Karpas-422 (cell line): Measurements from ENCODE around the gene PWWP2A. TPM values are rescaled to one million over a fixed set of nuclear protein-coding genes. Genes with fewer than 3 reads are reported as not detected.
A peak's percentile ranks its signal among the peaks of the same experiment; 100 is the strongest.
"Not testable (repeated sequence)": the region's sequence is repeated elsewhere in the genome, so short reads cannot be mapped to it uniquely, and the experiment has no call there.

ENCODE experiments used
- DNase-seq: peaks from one replicate; pipeline ENCODE4 v3.0.0-alpha.2; 2015
- H2AFZ ChIP-seq: fragments of 200-600 bp; sonication (generic); 2 replicates; pipeline ENCODE4 v1.6.1; 2014; ENCODE audit warnings: antibody characterized with exemption, low read length, mixed read lengths
- H3K27ac ChIP-seq: fragments of 200-600 bp; sonication (generic); 2 replicates; pipeline ENCODE4 v1.5.1; 2014; ENCODE audit warnings: mild to moderate bottlenecking, low read length, moderate library complexity
- H3K27me3 ChIP-seq: fragments of 200-600 bp; sonication (generic); 2 replicates; pipeline ENCODE4 v1.6.1; 2014; ENCODE audit warnings: low read length, mixed read lengths
- H3K36me3 ChIP-seq: fragments of 200-600 bp; sonication (generic); 2 replicates; pipeline ENCODE4 v1.6.1; 2014; ENCODE audit warnings: low read length, mixed read lengths; ENCODE audit not compliant: insufficient read depth
- H3K4me1 ChIP-seq: fragments of 200-600 bp; sonication (generic); 2 replicates; pipeline ENCODE4 v1.6.1; 2014; ENCODE audit warnings: mild to moderate bottlenecking, low read length, mixed read lengths
- H3K4me2 ChIP-seq: fragments of 200-600 bp; sonication (generic); 2 replicates; pipeline ENCODE4 v1.6.1; 2014; ENCODE audit warnings: low read length, low read depth, mild to moderate bottlenecking; ENCODE audit not compliant: poor library complexity, severe bottlenecking
- H3K4me3 ChIP-seq: fragments of 200-600 bp; sonication (generic); 2 replicates; pipeline ENCODE4 v1.5.1; 2014; ENCODE audit warnings: mild to moderate bottlenecking, antibody characterized with exemption, low read length, mixed read lengths
- H3K79me2 ChIP-seq: fragments of 200-600 bp; sonication (generic); 2 replicates; pipeline ENCODE4 v1.6.1; 2014; ENCODE audit warnings: mild to moderate bottlenecking, low read length, mixed read lengths
- H3K9ac ChIP-seq: fragments of 200-600 bp; sonication (generic); 2 replicates; pipeline ENCODE4 v1.6.0; 2014; ENCODE audit warnings: low read length
- H3K9me2 ChIP-seq: fragments of 200-600 bp; sonication (generic), shearing (Covaris generic); replicated peaks from 2 replicates; pipeline ENCODE4 v1.6.0; 2014; ENCODE audit warnings: mild to moderate bottlenecking, low read length, moderate library complexity; ENCODE audit not compliant: insufficient read depth
- H3K9me3 ChIP-seq: fragments of 300-700, 200-600 bp; sonication (generic); 2 replicates; pipeline ENCODE4 v1.6.1; 2014; ENCODE audit warnings: low read length, mixed read lengths
- H4K20me1 ChIP-seq: fragments of 200-600 bp; sonication (generic); 2 replicates; pipeline ENCODE4 v1.6.1; 2014; ENCODE audit warnings: mild to moderate bottlenecking, antibody characterized with exemption, low read length, low read depth; ENCODE audit not compliant: insufficient read depth
- total RNA-seq: library from RNA; depleted of rRNA; stranded (reverse); fragments of >200 nt; shearing (Covaris generic); gene quantifications from 2 replicates; pipeline ENCODE4 v1.2.3, GENCODE V29; 2014; ENCODE audit warnings: low replicate concordance

The PWWP2A gene
- total RNA-seq, 1 experiment from 2014 or later: 25.8 TPM

DNA sequence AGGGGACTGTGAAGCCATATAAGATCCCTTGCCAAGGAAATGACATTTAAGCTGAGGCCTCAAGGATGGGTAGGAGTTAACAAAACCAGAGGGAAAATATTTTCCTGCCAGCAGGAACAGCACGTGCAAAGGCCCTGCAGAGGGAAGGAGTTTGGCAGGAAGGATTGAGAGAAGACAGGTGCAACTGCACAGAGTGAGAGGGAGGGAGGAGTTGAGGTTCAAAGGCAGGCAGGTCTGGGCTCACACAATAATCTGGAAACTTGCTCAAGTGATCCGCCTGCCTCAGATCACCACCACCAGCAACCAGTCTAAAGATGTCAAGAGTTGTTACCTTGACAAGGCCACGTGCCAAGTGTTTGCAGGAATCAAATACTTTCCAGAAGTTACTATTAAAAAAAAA lies 31.1 kb upstream of the PWWP2A start:
- H2AFZ ChIP-seq: no peak overlapping the region
- no peak overlapping the region for H3K4me2 ChIP-seq
- no peaks in the 10 kb centered on the region for H4K20me1 ChIP-seq
- no peak for DNase-seq
- no peaks in the 10 kb centered on the region for H3K9me2 ChIP-seq
- no peak overlapping the region for H3K9ac ChIP-seq
- no peaks in the 10 kb centered on the region for H3K36me3 ChIP-seq
- H3K9me3 ChIP-seq: no peaks in the 10 kb centered on the region
- no peaks in the 10 kb centered on the region for H3K27me3 ChIP-seq
- no peaks in the 10 kb centered on the region for H3K79me2 ChIP-seq
- H3K4me3 ChIP-seq: no peak overlapping the region
- H3K4me1 ChIP-seq: no peaks in the 10 kb centered on the region
- no peak overlapping the region for H3K27ac ChIP-seq

GRCh38 chr5:160144436-160144835 lies 25.2 kb upstream of the PWWP2A start:
- not testable (repeated sequence) for H3K4me3 ChIP-seq, H3K27ac ChIP-seq, H3K4me2 ChIP-seq, H3K79me2 ChIP-seq, H2AFZ ChIP-seq, H3K4me1 ChIP-seq, H4K20me1 ChIP-seq, H3K9ac ChIP-seq, H3K36me3 ChIP-seq, H3K9me3 ChIP-seq, DNase-seq, H3K9me2 ChIP-seq, H3K27me3 ChIP-seq

DNA sequence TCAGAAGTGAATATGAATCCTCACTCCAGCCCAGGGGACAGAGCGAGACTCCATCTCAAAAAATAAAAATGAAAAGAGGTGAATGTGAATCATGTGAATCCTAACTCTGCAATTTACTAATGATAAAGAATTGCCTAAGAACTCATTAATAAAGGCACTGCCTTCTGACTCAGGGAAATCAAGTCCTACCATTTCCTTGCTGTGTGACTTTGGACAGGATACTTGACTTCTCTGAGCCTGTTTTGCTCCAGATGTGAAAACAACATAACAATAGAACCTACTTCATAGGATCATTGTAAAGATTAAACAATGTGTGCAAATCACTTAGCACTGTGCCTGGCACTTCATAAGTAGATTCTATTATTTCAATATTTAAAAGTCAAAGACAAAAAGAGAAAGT lies 15.1 kb upstream of the PWWP2A start:
- Histone ChIP-seq H3K79me2 (no peaks in the 10 kb centered on the region), H3K27ac (no peak overlapping the region)

DNA sequence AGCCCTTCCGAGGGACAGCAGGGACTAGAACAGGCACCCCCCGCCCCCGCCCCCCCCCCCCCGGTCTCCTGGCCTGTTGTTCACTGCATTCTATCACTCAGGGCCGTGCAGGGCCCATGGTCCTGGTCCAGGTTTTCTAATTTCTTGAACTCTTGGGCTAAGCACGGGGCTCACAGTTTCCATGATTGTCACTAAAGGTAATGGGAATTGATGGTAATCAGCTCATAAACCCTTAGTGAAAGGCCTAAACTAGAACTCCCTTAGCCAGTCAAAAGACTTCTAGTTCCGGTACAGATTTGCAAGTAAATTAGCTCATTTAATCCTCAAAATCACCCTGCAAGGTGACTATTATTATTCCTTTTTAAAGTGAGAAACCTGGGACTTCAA lies 14.7 kb upstream of the PWWP2A start:
- H3K4me1 ChIP-seq: no peaks in the 10 kb centered on the region; the same call in 1 of the 2 replicates
- H3K27ac ChIP-seq: no peak overlapping the region
- no peak overlapping the region for H3K9ac ChIP-seq
- no peaks in the 10 kb centered on the region for H3K36me3 ChIP-seq
- H3K27me3 ChIP-seq: no peaks in the 10 kb centered on the region
- no peaks in the 10 kb centered on the region for H4K20me1 ChIP-seq
- H3K4me3 ChIP-seq: no peak overlapping the region
- H3K4me2 ChIP-seq: no peak overlapping the region
- H2AFZ ChIP-seq: no peak overlapping the region
- no peaks in the 10 kb centered on the region for H3K79me2 ChIP-seq
- no peaks in the 10 kb centered on the region for H3K9me2 ChIP-seq
- H3K9me3 ChIP-seq: no peaks in the 10 kb centered on the region
- DNase-seq: no peak

More for the DNA sequence above, 15.1 kb upstream of the PWWP2A start:
- no peaks in the 10 kb centered on the region for H3K9me2 ChIP-seq
- H2AFZ ChIP-seq: no peak overlapping the region
- H3K36me3 ChIP-seq: no peaks in the 10 kb centered on the region
- H3K4me2 ChIP-seq: no peak overlapping the region
- H4K20me1 ChIP-seq: no peaks in the 10 kb centered on the region
- H3K4me3 ChIP-seq: no peak overlapping the region
- no peaks in the 10 kb centered on the region; the same call in 1 of the 2 replicates for H3K4me1 ChIP-seq
- H3K9ac ChIP-seq: no peak overlapping the region
- no peak for DNase-seq
- H3K9me3 ChIP-seq: no peaks in the 10 kb centered on the region
- H3K27me3 ChIP-seq: no peaks in the 10 kb centered on the region

DNA sequence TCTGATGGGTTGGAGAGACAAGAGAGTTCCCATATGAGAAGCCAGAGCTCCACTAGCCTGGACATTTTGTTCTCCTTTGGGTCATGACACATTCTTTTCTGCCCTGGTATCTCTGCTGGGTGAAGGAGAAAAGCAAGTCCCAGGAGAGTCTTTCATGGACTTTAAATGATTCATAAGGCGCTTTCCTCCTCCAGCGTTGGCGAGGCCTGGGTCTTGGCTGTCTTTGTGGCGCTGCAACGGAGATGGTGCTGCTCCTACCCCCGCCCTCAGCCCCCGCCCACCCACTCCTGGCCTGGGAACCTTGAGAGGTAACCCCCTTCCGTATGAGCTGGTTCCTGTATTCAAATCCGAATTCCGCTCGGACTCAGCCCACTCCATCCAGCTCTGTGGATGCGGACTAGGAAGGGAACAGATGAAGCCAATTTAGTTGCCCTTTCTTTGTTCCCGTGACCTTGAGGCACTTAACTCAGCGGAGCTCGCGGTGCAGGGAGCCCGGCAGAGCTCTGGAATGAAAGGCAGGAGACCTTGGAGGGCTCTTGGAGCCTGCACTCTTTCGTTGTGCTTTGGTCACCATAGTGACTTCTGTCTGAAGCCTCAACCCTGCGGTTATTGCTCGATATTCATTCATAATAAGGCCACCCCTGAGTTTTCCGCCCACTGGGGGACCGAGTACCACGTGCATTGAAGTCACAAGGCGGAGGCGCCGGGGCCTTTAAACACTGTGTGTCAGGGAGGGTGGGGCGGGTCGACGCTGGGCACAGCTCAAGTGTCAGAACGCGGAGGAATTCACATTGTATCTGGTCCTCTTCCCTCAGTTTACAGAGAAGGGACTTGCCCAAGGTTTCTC lies 14.0 kb upstream of the PWWP2A start:
- H3K9me2 ChIP-seq: no peaks in the 10 kb centered on the region

DNA sequence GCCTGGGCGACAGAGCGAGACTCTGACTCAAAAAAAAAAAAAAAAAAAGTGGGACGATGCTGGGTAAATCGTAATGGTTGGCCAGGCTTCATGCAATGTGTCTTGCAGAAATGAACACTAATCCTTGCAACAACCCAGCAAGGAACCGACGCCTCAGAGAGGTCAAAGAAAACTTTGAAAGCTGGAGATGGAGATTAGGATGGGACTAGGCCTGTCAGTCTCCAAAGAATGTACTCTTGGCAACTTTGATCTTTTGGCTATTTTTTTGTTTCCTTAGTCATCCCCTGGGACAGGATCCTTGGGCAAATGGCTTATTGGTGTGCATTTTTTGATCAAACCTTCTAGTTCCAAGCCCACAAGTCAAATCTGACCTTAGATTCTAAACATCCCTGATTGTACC lies 10.6 kb upstream of the PWWP2A start:
- Histone ChIP-seq H4K20me1 (no peaks in the 10 kb centered on the region), H3K4me2 (no peak overlapping the region), H3K4me3 (no peak overlapping the region), H3K79me2 (no peaks in the 10 kb centered on the region), H3K9ac (no peak overlapping the region), H2AFZ (no peak overlapping the region), H3K36me3 (no peaks in the 10 kb centered on the region), H3K4me1 (no peaks in the 10 kb centered on the region; the same call in 1 of the 2 replicates), H3K27ac (no peak overlapping the region), H3K9me2 (no peaks in the 10 kb centered on the region), H3K9me3 (no peaks in the 10 kb centered on the region), H3K27me3 (no peaks in the 10 kb centered on the region)
- DNase-seq: no peak

More for the DNA sequence above, 14.0 kb upstream of the PWWP2A start:
- no peak overlapping the region for H3K4me3 ChIP-seq
- no peak for DNase-seq
- no peak overlapping the region for H3K9ac ChIP-seq
- H3K27ac ChIP-seq: no peak overlapping the region
- H4K20me1 ChIP-seq: no peaks in the 10 kb centered on the region
- H3K4me1 ChIP-seq: no peaks in the 10 kb centered on the region; the same call in 1 of the 2 replicates
- H3K79me2 ChIP-seq: no peaks in the 10 kb centered on the region
- no peaks in the 10 kb centered on the region for H3K36me3 ChIP-seq
- H3K9me3 ChIP-seq: no peaks in the 10 kb centered on the region
- no peaks in the 10 kb centered on the region for H3K27me3 ChIP-seq
- H2AFZ ChIP-seq: no peak overlapping the region
- no peak overlapping the region for H3K4me2 ChIP-seq

DNA sequence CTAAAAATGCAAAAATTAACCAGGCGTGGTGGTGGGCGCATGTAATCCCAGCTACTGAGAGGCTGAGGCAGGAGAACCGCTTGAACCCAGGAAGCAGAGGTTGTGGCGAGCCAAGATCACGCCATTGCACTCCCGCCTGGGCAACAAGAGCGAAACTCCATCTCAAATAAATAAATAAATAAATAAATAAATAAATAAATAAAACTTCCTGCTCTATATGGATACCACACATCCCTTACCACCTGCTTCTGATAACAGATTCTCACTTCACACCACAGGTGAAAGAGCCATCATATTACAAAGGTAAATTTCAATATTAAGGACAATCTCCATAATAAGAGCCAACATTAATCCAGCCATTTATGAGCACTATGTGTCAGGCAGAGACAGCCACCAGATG lies 9.4 kb upstream of the PWWP2A start:
- Histone ChIP-seq H3K4me3 (no peak overlapping the region), H2AFZ (no peak overlapping the region), H3K9me3 (no peaks in the 10 kb centered on the region)

GRCh38 chr5:160119905-160120266 lies 636 bp upstream of the PWWP2A start:
- Histone ChIP-seq H3K4me3 (no peak overlapping the region), H3K9me3 (no peaks in the 10 kb centered on the region), H3K9me2 (no peaks in the 10 kb centered on the region), H3K9ac (no peak overlapping the region), H3K27me3 (no peaks in the 10 kb centered on the region), H3K79me2 (peaks cover 35% of the 10 kb centered on the region), H2AFZ (peak overlapping the region; percentile 39; the same call in 1 of the 2 replicates), H3K4me1 (peaks cover 9% of the 10 kb centered on the region), H3K27ac (no peak overlapping the region), H3K36me3 (peaks cover 6% of the 10 kb centered on the region; the same call in 1 of the 2 replicates), H3K4me2 (no peak overlapping the region), H4K20me1 (no peaks in the 10 kb centered on the region)
- DNase-seq: no peak

More for the DNA sequence above, 9.4 kb upstream of the PWWP2A start:
- H3K27ac ChIP-seq: no peak overlapping the region
- H3K4me1 ChIP-seq: no peaks in the 10 kb centered on the region
- no peaks in the 10 kb centered on the region for H3K79me2 ChIP-seq
- no peak for DNase-seq
- no peaks in the 10 kb centered on the region for H4K20me1 ChIP-seq
- no peaks in the 10 kb centered on the region for H3K27me3 ChIP-seq
- H3K4me2 ChIP-seq: no peak overlapping the region
- H3K9me2 ChIP-seq: no peaks in the 10 kb centered on the region
- H3K9ac ChIP-seq: no peak overlapping the region
- no peaks in the 10 kb centered on the region for H3K36me3 ChIP-seq
